Measurements from ENCODE around the gene PDPK1.
"Not testable (repeated sequence)": the region's sequence is repeated elsewhere in the genome, so short reads cannot be mapped to it uniquely, and the experiment has no call there.

Gene PDPK1

GRCh38 chr16:2550283-2550878 is 12.6 kb downstream of the PDPK1 start:
- not testable (repeated sequence) for DNase-seq

GRCh38 chr16:2551420-2551889 is 13.6 kb downstream of the PDPK1 start:
- DNase-seq: not testable (repeated sequence)

DNA sequence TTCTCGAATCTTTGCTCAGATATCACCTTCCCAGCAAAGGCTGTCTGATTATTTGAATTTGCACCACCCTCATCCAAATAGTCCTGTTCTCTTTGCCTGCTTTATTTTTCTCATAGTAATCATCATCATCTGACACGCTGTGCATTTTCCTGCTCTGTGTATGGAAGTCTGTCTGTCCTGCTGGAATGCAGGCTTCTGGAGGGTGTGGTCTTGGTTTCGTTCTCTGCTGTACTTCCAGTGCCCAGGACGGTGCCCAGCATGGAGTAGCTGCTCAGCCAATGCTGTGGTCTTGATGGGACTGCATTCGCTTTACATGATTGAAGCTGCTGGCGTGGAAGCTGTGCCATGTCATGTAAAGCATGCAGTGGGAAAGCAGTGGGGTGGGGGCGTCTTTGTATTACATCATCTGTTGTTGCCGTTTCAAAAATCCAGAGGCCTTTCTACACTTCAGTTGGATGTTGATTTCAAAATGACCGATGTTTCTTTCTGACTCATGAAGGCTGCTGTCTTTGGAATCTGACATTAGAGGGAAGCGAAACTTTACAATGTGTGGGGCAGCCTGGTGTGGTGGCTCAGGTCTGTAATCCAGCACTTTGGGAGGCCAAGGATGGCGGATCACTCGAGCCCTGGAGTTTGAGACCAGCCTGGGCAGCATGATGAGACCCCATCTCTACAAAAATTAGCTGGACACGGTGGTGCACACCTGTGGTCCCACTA is 17.0 kb downstream of the PDPK1 start:
- DNase-seq: not testable (repeated sequence)

DNA sequence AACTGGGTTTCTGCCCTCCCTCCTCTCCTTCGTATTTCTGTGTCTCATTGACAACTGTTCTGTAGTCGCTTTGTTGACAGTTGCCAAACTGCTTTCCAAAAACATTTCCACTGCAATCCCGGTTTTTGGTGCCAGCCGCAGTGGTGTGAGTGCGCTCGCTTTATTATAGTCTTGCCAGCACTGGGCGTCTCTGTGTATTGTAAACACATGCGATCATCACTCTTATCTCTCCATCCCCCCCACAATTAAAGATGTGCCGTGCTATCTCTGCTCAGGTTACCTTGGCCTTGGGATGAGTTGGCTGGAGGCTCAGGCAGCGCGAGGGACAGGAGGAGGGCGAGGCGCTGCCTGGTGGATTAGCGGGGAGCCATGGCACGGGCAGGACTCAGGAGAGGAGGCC is 19.3 kb downstream of the PDPK1 start:
- DNase-seq: not testable (repeated sequence)

GRCh38 chr16:2560131-2560797 is 22.4 kb downstream of the PDPK1 start:
- not testable (repeated sequence) for DNase-seq

- peak; percentile 35 to 48 for DNase-seq
Measured at GRCh38 chr16:2560798-2561133, 22.9 kb downstream of the PDPK1 start.

DNA sequence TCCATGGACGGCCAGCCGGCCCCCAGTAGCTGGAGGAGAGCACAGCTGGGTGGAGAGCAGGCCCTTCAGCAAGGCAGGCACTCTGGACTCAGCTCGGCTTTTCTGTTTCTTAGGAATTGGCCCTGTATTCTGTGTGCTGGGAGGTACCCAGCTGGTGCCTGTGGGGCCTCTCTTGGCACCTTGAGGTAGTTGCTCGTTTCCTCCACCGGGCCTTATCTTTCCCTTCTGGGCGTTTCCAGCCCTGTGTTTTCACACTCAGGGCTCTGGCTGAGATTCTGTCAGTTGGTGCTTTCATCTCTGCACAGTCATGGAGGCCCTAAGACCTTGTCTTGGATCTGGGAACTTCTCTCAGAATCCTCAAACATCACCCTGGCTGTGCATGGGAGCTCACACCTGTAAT is 29.7 kb downstream of the PDPK1 start:
- DNase-seq: not testable (repeated sequence)

DNA sequence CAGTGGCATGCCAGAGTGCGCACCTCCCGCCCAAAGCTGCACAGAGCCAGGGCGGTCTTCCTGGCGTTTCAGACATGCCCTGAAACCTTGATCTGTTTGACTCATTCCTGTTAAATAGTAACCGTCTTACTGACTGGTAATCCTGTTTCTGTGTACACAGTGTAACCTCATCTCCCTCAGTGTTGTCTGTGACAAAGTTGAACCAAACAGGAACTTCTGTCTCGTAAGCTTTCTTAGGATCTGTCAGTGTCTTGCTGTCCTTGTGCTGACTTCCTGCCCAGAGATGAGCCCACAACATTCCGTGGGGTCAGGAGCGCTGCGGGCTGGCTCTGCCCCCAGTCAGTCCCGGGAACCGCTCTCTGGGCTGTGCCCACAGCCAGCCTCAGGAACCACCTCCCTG is 30.8 kb downstream of the PDPK1 start:
- not testable (repeated sequence) for DNase-seq

- not testable (repeated sequence) for DNase-seq
Measured at GRCh38 chr16:2572704-2573103, 34.9 kb downstream of the PDPK1 start.

- DNase-seq: not testable (repeated sequence)
Measured at GRCh38 chr16:2575839-2576238, 38.0 kb downstream of the PDPK1 start.

DNA sequence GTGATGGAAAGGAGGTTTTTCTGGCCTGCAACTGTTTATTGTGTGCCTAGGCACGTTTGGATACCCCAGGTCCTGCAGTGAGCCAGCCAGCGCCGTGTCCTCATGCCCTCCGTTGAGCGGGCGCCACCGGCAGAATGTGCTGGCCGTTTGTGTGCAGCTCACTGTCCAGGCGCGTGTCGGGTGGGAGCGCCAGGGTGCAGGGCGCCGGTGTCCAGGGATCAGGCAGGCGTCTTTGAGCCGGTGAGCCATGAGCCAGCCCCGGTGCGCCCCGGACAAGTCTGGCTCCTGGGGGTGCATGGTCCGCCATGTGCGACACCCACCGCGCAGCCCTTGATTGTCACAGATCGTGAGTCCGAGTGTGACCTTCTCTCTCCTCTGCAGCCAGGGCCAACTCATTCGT is 39.2 kb downstream of the PDPK1 start:
- not testable (repeated sequence) for DNase-seq

- DNase-seq: not testable (repeated sequence)
Measured at GRCh38 chr16:2578905-2579304, 41.1 kb downstream of the PDPK1 start.

DNA sequence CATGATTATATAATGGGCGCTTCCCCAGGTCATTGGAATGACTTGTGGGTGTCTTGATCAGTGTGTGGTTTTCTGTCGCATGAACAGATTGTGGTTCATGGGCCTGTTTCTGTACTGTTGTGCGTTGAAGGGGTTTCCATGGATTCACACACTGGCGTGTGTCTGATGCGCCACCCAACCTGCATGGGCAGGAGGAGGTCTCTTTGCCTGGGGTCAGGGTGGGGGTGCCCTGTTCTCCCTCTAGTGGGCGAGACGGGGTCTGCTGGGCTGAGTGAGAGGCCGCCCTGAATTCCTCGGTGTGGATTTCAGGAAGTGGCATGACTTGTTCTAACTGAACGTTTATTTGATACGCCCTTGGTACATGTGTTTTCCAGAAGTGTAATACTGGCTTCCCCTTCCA is 42.3 kb downstream of the PDPK1 start:
- DNase-seq: not testable (repeated sequence)

DNA sequence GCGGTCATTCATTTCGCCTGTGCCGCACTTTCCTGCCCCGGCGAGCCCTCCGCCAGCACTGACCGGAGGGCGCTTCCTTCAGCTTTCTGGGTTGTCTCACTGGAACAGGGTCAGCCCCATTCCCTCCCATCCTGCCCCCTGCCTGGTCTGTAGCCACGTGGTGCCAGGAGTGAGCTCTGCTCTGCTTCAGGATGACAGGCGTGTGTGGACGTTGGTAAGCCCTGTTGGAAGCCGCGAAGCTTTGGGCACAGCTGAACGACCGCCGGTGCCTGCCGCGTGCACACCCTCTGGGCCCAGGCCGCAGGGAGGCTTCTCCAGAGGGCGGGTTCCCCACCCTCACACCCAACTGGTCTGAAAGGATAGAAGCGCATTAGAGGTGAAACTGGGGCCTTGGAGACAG is 43.0 kb downstream of the PDPK1 start:
- DNase-seq: not testable (repeated sequence)

DNA sequence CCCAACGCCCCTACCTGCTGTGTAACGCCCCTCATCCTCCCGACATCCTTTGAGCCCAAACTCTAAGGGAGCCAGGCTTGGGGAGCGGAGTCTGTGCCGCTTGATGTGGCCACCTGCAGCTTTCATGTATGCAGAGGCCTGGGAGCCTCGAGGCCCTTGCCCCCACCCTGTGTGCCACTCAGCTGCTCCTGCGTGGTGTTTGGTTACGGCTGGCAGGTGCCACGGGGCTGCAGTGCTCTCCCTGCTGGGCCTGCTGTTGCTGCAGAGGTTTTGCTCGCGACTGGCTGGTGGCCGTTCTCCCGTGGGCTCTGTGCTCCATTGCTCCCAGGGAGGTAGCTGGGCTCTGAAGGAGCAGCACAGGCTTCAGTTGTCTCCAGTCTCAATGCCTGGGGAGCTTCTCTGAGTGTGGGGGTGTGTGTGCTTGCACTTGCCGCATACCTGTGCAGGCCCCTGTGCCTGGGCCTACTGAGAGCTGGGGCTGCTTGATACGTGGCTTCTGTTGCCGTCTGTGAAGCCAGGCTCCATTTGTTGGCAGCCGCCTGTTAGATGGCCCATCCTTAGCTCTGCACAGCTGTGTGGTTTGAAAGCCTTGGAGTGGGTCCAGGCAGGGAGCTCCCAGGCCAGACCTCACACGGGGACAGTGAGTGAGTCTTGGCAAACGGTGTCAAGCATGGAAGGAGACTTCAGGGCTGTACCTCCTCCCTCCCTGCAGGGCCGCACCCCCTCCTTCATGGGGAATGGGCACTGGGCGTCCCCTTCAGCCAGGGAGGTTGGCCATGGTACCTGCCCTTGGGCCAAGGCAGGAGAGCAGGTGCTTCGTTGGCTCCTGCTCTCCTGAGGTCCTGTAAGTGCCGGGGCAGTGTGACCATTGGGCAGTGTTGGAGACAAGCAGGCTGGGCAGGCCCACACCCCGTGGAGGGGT is 47.2 kb downstream of the PDPK1 start:
- DNase-seq: no peak

DNA sequence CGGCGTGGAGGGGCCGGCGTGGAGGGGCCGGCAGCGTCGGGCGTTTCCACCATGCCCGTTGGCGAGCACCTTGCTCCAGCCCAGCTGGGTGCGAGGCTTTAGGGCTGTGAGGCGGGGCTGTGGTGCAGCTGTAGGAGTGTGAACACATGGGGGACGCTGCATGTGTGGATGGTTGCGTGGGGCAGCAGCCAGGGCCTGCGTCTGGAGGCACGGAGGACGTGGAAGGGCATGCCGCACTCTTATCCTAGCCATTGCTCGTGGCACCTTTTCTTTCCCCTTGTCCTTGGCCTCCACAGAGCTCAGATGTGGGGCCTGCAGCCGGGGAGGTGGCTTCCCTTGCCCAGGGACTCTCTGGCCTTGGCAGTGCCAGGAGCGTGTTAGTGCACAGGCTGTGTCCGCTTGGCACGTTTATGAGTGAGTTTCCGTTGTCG is 47.8 kb downstream of the PDPK1 start:
- DNase-seq: no peak

- no peak for DNase-seq
Measured at GRCh38 chr16:2586241-2586640, 48.4 kb downstream of the PDPK1 start.

DNA sequence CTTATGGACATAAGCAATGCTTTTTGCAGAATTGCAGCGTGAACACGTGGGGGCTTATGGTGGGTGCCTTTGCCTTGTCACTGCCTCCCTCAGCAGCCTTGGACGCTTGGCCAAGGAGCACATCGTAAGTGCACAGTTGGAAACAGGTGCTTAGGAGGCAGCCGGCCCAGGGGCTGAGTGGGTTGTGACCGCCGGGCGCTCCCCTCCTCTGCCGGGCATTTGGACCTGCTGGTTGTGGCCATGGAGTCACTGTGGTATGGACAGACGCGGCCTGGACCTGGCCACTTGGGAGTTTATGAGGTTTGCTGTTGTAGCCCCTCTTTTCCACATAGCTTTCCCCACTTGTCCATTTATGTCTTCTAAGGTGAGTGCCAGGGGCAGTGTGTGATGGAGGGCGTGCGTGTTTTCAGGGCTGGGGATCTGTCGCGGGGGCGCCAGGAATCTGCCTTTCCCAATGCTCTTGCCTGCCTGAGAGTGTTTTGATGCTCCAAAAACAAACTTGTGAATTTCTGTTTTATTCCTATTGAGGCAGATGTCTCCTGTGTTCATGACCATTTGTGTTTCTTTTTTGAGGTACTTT is 49.2 kb downstream of the PDPK1 start:
- no peak for DNase-seq

DNA sequence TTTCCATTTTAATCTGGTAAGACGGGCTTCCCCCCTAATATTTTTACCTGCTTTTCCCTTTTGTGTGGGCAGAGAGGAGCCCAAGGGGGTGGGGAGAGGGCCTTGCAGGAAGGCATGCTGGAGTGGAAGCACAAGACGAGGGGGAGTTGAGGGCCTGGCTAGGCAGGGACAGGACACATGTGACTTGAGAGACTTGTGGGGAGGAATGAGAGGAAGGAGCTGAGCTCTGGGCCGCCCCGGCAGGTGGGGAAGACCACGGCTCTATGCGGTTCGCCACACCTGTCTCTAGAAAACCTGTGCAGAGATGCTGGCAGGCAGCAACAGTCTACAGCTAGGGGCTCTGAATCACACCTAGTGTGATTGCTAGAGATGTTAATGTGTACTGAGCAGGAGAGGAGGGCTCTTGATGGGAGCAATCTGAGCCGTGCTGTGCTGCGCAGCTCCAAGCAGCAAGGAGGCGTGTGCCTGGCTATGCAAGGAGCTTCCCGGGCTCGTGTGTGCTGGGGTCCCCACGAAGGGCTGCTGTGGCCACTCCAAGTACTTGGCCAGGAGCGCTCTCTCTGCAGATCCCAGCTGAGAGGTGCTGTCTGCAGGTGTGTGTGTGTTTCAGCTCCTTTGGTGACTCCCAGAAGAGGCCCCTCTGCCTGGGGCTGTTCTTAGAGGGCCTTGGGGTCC is 50.2 kb downstream of the PDPK1 start:
- no peak for DNase-seq

DNA sequence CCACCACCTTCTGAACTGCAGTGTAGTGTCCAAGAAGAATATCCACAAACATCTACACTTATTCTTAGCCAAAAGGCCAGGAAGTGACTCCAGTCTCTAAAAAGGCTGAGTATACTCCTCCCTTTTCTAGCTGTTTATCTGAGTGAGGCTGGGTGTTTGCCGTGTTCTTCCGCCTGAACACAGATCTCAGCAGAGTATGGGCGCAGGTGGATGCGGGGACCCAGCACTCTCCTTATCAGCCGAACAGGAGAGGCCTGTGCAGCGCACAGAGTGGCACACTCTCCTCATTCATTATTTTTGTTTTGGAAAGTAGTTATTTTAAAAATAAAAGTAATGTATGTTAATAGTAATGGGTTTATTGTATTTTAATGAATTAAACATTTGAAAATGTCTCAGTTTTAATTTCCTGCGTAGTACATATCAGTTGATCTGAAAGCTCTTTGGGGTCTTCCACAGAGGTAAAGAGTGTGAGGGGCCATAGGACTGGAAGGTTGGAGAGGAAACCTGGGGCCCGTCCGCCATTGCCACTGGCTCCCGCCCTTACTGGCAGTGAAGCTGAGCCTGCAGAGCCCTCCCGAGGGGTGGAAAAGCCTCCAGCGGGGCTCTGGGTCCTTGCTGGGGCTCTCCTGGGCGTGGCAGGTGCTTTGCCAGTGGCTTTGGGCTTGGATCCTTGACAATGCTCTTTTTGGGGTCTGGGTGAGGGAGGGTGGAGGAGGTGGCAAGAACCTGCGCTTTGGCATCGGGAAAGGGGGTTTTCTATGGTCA is 53.8 kb downstream of the PDPK1 start:
- no peak for DNase-seq

DNA sequence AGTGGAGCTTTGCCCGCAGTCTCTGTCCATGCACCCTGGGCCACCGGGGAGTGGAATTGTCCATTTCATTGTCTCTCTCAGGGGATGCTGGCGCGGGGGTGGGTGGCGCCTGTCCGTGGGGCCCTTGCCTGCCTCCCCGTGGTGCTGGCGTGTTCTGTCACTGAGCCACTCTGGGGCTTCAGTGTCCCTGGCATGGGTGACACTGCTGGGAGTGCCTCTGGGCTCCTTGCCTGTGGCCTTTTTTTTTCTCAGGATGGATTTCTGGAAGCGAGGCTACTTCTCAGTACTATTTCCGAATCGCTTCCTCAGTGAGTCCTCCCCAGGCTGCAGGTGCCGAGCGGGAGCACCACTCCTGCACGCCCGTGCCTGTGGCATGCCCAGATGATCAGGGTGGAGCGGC is 55.0 kb downstream of the PDPK1 start:
- no peak for DNase-seq

All from stimulated activated CD4-positive, alpha-beta T cell treated with anti-CD3 and anti-CD28 coated beads, Interleukin-2, amount 100 ng/mL, for 48 hours (primary cell).